Thyroid gland (tissue), 4 donors: Measurements from ENCODE around the gene SLC19A1.

ENCODE experiments used
- POLR2A ChIP-seq, 2 donors: fragments of 450-650 bp; IDR thresholded peaks; one replicate each; pipeline ENCODE4 v1.6.1; 2017; ENCODE audit warnings: antibody characterized with exemption in 2 of 2, mild to moderate bottlenecking in 2 of 2, moderate library complexity in 1 of 2
- TF ChIP-seq, protein P1 (sequence below), 6 experiments: fragments of 200-600 bp in 3 of 6; fragments of 450-650 bp in 3 of 6; sonication (generic) in 3 of 6; IDR thresholded peaks; one replicate each; pipeline ENCODE4 v1.5.1; 2016 to 2019; ENCODE audit warnings: antibody characterized with exemption in 6 of 6, mild to moderate bottlenecking in 2 of 6, inconsistent platforms in 1 of 6, moderate library complexity in 1 of 6

GRCh38 chr21:45570071-45570470 is 27.8 kb upstream of the SLC19A1 start:
- TF ChIP-seq, protein P1, sequence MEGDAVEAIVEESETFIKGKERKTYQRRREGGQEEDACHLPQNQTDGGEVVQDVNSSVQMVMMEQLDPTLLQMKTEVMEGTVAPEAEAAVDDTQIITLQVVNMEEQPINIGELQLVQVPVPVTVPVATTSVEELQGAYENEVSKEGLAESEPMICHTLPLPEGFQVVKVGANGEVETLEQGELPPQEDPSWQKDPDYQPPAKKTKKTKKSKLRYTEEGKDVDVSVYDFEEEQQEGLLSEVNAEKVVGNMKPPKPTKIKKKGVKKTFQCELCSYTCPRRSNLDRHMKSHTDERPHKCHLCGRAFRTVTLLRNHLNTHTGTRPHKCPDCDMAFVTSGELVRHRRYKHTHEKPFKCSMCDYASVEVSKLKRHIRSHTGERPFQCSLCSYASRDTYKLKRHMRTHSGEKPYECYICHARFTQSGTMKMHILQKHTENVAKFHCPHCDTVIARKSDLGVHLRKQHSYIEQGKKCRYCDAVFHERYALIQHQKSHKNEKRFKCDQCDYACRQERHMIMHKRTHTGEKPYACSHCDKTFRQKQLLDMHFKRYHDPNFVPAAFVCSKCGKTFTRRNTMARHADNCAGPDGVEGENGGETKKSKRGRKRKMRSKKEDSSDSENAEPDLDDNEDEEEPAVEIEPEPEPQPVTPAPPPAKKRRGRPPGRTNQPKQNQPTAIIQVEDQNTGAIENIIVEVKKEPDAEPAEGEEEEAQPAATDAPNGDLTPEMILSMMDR (IDR thresholded peaks at IDR 0.05), result no peak
- TF ChIP-seq POLR2A (IDR thresholded peaks at IDR 0.05), result no peak
